A673 (cell line): Measurements from ENCODE around the gene NIM1K. TPM values are rescaled to one million over a fixed set of nuclear protein-coding genes. Genes with fewer than 3 reads are reported as not detected.

Source experiments
- BruUV-seq: library from RNA; stranded (reverse); fragments of 400-500 nt; replicated peaks from 2 replicates; lab custom pipeline; 2021; lab: Mats Ljungman, UMichigan
- CTCF ChIA-PET: fragments of 300-600 bp; sonication (Branson Sonifier 250); formaldehyde crosslinking; loops from one replicate; lab custom pipeline; 2022; ENCODE audit warnings: antibody characterized with exemption; lab: Charles Lee
- POLR2A ChIA-PET: fragments of 300-600 bp; sonication (Branson Sonifier 250); formaldehyde crosslinking; loops from one replicate; lab custom pipeline; 2022; ENCODE audit warnings: antibody characterized with exemption; ENCODE audit not compliant: low non-redundant PET; lab: Charles Lee
- DNase-seq: peaks from one replicate; pipeline ENCODE4 v3.0.0-alpha.2; 2015; ENCODE audit warnings: low spot score
- H3K27ac ChIP-seq: fragments of 200-600 bp; sonication (generic); 2 replicates; pipeline ENCODE4 v1.5.1; 2016; ENCODE audit warnings: mixed run types, low read depth, mild to moderate bottlenecking, mixed read lengths, antibody characterized with exemption, low read length; ENCODE audit not compliant: poor library complexity, severe bottlenecking
- H3K27me3 ChIP-seq: fragments of 200-600 bp; sonication (generic); replicated peaks from 2 replicates; pipeline ENCODE4 v1.6.1; 2017; ENCODE audit warnings: mixed run types, low read depth, mild to moderate bottlenecking, mixed read lengths, antibody characterized with exemption, low read length; ENCODE audit not compliant: insufficient read depth, poor library complexity
- H3K36me3 ChIP-seq: fragments of 200-600 bp; sonication (generic); 2 replicates; pipeline ENCODE4 v1.6.1; 2016; ENCODE audit warnings: mixed run types, mild to moderate bottlenecking, mixed read lengths, antibody characterized with exemption, low read length; ENCODE audit not compliant: insufficient read depth, poor library complexity, severe bottlenecking
- H3K4me1 ChIP-seq: fragments of 200-600 bp; sonication (generic); 2 replicates; pipeline ENCODE4 v1.6.1; 2017; ENCODE audit warnings: mixed run types, mild to moderate bottlenecking, mixed read lengths, antibody characterized with exemption, low read length; ENCODE audit not compliant: insufficient read depth, poor library complexity, severe bottlenecking
- H3K4me3 ChIP-seq: fragments of 200-600 bp; sonication (generic); 2 replicates; pipeline ENCODE4 v1.5.1; 2016; ENCODE audit warnings: low read depth, mixed run types, mild to moderate bottlenecking, mixed read lengths, low read length; ENCODE audit not compliant: poor library complexity, severe bottlenecking
- H3K9me3 ChIP-seq: fragments of 200-600 bp; sonication (generic); 2 replicates; pipeline ENCODE4 v1.6.1; 2016; ENCODE audit warnings: mixed run types, low read depth, mild to moderate bottlenecking, mixed read lengths, antibody characterized with exemption, low read length; ENCODE audit not compliant: poor library complexity, severe bottlenecking
- CTCF ChIP-seq: fragments of 300-800, 200-600 bp; sonication (generic); conservative IDR thresholded peaks from 2 replicates; pipeline ENCODE4 v1.5.1; 2017; ENCODE audit warnings: low read depth, mild to moderate bottlenecking, antibody characterized with exemption, low read length, moderate library complexity, mixed read lengths
- EZH2 ChIP-seq: fragments of 200-600 bp; sonication (generic); IDR thresholded peaks from 2 replicates; pipeline ENCODE4 v1.6.1; 2017; ENCODE audit warnings: borderline replicate concordance, low read depth, mild to moderate bottlenecking, mixed read lengths, antibody characterized with exemption, low read length; ENCODE audit not compliant: poor library complexity, severe bottlenecking
- intact Hi-C: fragments of 100-400 bp; cut with micrococcal nuclease; formaldehyde crosslinking; loops from one replicate; pipeline ENCODE4 v1.10.0; 2022; ENCODE audit not compliant: unreplicated experiment
- total RNA-seq: library from RNA; stranded (reverse); gene quantifications from 2 replicates; pipeline ENCODE4 v1.2.3, GENCODE V29; 2021

Gene NIM1K
- total RNA-seq, 1 experiment from 2014 or later: 0.41 TPM

DNA sequence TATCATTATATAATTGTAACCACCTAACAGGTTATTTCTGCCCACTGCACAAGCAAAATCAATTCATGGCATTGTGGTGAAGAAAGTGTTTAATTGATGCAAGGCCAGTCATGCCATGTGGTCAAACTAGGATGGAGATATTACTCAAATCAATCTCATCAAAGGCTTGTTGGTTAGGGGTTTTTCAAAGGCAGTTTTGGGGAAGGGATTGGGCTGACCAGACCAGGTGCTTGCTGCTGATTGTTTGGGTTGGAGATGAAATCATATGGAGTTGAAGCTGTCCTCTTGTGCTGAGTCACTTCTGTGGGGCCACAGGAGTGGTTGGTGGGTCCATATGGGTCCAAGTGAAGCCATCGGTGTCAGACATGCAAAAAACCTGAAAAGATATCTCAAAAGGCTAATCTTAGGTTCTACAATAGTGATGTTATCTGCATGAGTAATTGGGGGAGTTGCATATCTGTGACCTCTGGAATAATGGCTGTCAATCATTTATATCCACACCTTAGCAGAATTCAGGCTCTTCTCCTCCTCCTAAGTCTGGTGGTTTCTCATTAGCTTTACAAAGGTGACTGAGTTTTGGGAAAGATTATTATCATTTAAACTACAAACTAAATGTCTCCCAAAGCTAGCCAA lies 76.3 kb downstream of the NIM1K start:
- CTCF ChIA-PET: no interaction called here
- intact Hi-C loops: no loop called here

DNA sequence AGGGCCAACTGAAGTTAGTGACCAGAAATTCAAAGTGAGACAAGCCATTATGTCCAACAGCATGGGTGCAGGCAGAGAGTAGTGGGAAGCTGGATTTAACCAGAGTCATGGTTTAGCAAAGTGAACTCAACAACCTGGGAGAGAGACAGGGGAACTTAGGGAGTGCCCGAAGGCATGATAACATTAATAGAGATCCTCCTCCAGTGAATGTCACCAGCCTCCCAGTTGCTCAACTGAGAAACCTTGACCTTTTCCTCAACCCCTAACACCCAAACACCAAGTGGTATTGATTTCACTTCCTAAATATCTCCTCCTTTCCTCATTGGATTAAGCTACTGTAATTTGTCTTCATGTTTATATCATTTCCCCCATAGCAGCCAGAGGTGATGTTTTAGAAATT lies 78.6 kb downstream of the NIM1K start:
- no peaks in the 10 kb centered on the region for H3K9me3 ChIP-seq
- DNase-seq: no peak
- TF ChIP-seq CTCF: no peak
- TF ChIP-seq EZH2: no peak
- H3K27me3 ChIP-seq: no peaks in the 10 kb centered on the region
- no peaks in the 10 kb centered on the region for H3K4me1 ChIP-seq
- ChIA-PET CTCF (no interaction called here), POLR2A (no interaction called here)
- H3K36me3 ChIP-seq: no peaks in the 10 kb centered on the region
- BruUV-seq: no TSS peak
- H3K27ac ChIP-seq: no peak overlapping the region
- intact Hi-C loops: no loop called here
- H3K4me3 ChIP-seq: no peak overlapping the region

More for the DNA sequence above, 76.3 kb downstream of the NIM1K start:
- H3K36me3 ChIP-seq: no peaks in the 10 kb centered on the region
- H3K27ac ChIP-seq: no peak overlapping the region
- no peaks in the 10 kb centered on the region for H3K9me3 ChIP-seq
- no peaks in the 10 kb centered on the region for H3K27me3 ChIP-seq
- no peak for TF ChIP-seq CTCF
- TF ChIP-seq EZH2: no peak
- DNase-seq: no peak
- no TSS peak for BruUV-seq
- POLR2A ChIA-PET: no interaction called here
- H3K4me3 ChIP-seq: no peak overlapping the region
- H3K4me1 ChIP-seq: no peaks in the 10 kb centered on the region

DNA sequence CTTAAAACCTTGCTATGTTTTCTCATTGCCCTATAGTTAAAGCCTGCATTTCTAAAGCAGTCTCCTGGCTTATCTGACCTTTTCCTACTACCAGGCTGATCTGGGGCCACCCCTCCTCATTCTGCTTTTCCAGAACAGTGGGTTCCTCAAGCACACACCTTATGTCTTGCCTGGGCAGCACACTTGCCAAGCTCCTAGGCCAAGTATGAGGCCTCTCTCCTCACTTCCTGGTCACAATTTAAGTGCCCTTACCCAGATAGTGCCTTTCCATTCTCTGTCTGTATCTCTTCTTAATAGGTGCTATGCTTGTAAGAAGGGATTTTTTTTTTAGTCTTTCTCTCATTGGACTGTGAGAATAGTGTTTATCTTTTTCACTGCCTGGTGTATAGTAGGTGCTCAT lies 81.5 kb downstream of the NIM1K start:
- Histone ChIP-seq H3K36me3 (no peaks in the 10 kb centered on the region), H3K27ac (no peak overlapping the region), H3K4me3 (no peak overlapping the region), H3K27me3 (no peaks in the 10 kb centered on the region), H3K4me1 (no peaks in the 10 kb centered on the region), H3K9me3 (no peaks in the 10 kb centered on the region)
- ChIA-PET POLR2A (no interaction called here), CTCF (no interaction called here)
- intact Hi-C loops: no loop called here
- TF ChIP-seq CTCF: no peak
- no peak for TF ChIP-seq EZH2
- no peak for DNase-seq
- BruUV-seq: no TSS peak
